SHP77 (cell line): Measurements from ENCODE around the gene RAB22A.
"Not testable (repeated sequence)": the region's sequence is repeated elsewhere in the genome, so short reads cannot be mapped to it uniquely, and the experiment has no call there.

ENCODE experiments used
- DNase-seq, 2 experiments: peaks; one replicate each; lab custom pipeline; 2025; lab: John Stamatoyannopoulos, UW

The RAB22A gene

GRCh38 chr20:58344741-58345140 lies 35.2 kb downstream of the RAB22A start:
- DNase-seq = no peak

GRCh38 chr20:58349570-58349969 lies 40.1 kb downstream of the RAB22A start:
- no peak for DNase-seq

GRCh38 chr20:58352468-58352867 lies 43.0 kb downstream of the RAB22A start:
- DNase-seq = no peak

GRCh38 chr20:58359441-58359840 lies 49.9 kb downstream of the RAB22A start:
- no peak for DNase-seq

DNA sequence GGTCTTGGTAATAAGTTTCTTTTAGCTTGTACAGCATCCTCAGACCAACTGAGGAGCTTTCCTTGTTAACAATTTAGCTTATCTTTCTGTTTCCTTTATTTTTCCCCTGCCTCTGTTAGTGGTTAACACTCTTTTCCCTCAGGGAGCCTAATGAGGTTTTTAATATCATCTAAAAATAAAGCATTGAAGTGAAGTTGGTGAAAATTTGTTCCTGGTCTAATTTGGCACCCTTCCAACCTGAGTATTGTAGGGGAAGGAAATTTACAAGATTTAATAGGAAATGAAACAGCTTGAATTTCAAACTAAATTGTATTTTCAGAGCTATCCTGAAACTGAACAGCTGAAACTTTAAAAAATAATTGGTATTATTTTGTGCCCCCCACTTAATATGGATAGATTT lies 51.4 kb downstream of the RAB22A start:
- no peak for DNase-seq

- DNase-seq = no peak
Measured at GRCh38 chr20:58361481-58362205, 52.1 kb downstream of the RAB22A start.

GRCh38 chr20:58362206-58362516 lies 52.6 kb downstream of the RAB22A start:
- no peak for DNase-seq

DNA sequence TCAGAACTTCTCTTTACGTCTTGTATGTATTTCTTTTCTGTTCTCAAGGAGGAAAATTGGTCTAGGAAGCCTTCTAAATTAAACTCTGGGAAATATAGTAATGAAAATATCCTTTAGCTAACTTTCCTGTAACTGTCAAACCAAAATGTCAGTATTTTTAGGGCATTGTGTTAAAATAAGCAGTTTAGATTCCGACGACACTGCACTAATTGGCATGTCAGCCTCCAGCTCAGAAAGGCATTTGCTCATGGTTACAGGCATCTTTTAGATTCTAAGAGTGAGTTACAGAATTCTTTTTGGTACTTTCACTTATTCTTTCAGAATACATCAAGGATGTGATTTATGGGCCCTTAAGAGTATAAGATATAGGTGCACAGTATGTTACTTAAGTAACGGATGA lies 53.5 kb downstream of the RAB22A start:
- DNase-seq = no peak

- no peak for DNase-seq
Measured at GRCh38 chr20:58366866-58367265, 57.4 kb downstream of the RAB22A start.

DNA sequence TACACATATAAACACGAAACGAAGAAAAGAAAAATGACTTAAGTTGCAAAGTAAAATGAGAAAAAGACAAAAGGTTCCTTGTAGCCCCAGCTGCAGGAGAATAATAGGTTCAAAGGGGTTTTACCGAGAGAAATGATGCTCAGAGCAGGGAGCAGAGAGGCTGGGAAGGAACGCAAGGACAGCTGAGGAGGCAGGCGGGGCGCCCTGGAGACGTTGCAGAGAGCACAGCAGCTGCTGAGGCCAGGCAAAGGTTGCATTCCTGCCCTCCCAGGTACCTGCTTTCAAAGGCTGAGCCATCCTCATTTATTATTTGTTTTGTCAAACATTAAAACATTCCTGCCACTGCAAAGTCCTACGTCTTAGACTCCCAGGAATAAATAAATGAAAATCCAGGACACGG lies 63.3 kb downstream of the RAB22A start:
- DNase-seq = no peak

GRCh38 chr20:58373296-58373695 lies 63.8 kb downstream of the RAB22A start:
- not testable (repeated sequence) for DNase-seq

DNA sequence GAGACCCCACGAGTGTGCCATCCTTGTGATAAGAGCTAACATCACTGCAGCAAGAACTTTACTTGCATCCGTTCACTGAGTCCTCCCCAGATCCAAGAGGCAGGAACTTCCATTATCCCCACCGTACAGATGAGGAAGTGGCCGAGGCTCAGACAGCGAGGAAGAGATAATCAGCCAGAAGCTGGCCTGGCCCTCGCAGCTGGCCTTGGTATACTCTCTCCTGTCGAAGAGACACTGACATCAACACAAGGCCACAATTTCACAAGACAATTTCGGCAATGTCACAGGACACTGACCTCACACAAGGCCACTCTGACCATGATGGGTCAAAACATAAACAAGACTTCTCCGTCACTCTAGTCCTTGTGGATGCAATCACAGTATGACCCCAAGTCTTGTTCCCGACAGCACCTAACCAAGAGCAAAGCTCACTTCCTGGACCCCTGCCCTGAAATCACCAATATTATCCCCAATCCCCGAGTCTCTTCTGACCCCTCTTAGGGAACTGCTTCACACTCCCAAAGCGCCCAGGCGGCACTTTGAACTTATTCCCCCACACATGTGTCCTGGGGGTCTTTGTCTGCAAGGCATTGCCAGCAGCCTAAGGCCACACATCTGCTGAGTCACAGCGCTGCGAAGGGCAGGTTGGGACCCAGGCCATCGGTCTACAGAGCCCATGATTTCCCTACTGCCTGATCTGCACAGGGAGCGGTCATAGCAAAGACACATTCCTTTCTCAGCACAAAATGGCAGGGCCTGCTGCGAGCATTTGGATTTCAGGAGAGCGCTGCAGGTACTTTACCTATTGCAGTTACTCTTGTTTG lies 64.7 kb downstream of the RAB22A start:
- DNase-seq = no peak

- DNase-seq = peak; percentile 60 to 69
Measured at GRCh38 chr20:58374906-58375758, 65.6 kb downstream of the RAB22A start.

- DNase-seq = no peak
Measured at GRCh38 chr20:58375759-58376352, 66.3 kb downstream of the RAB22A start.

- no peak for DNase-seq
Measured at GRCh38 chr20:58377017-58377416, 67.5 kb downstream of the RAB22A start.

- no peak for DNase-seq
Measured at GRCh38 chr20:58377766-58378401, 68.4 kb downstream of the RAB22A start.

GRCh38 chr20:58378704-58379103 lies 69.2 kb downstream of the RAB22A start:
- no peak for DNase-seq

DNA sequence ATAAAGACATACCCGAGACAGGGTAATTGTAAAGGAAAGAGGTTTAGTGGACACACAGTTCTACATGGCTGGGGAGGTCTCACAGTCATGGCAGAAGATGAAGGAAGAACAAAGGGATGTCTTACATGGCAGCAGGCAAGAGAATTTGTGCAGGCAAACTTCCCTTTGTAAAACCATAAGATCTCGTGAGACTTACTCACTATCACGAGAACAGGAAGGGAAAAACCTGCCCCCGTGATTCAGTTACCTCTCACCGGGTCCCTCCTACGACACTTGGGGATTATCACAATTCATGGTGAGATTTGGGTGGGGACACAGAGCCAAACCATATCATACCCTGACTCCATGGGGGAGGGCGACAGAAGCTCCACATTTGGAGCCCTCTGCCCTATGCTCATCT lies 72.1 kb downstream of the RAB22A start:
- no peak for DNase-seq

DNA sequence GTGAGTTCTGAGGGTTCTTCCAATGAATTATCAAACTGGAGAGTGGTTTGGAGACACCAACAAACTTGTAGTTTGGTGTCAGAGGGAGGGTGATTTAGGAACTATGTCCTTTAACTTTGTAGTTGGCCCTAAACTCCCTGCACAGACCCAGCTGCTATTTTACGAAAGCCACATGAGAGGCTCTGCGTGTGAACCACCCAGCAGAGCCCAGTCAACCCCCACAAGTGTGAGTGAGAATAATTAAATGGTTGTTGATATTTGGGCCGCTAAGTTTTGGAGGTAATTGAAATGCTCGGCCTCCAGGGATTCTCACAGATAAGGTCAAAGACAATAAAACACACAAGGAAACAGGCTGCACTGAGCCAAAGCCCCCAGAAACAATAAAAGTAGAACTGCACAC lies 72.6 kb downstream of the RAB22A start:
- DNase-seq = no peak

- DNase-seq = no peak
Measured at GRCh38 chr20:58384821-58385220, 75.3 kb downstream of the RAB22A start.

DNA sequence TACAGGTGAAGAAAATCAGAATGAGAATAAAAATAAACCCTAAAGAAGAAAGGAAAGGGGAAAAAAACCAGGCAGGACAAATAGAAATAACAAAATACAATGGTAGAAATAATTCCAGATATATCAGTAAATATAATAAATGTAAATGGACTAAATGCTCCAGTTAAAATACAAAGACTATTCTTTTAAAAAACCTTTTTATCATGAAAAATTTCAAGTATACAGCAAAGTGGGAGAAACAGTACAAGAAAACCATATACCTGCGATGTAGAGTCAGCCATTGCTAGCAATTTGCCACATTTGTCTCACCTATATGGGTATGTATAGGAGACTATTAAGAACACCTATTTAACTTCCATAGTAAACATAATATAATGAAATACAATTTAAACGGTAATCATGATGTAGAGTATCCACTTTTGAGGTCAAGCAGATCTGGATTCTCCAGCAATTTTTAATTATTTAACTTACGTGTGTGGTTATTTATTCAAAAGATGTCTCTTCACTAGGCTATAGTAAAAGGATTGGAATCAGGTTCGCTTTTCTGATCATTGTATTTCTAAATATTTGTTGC lies 78.6 kb downstream of the RAB22A start:
- DNase-seq = no peak
